DOHH2 (cell line): ENCODE measurements around the gene MTNR1B.

ENCODE experiments used
- CTCF ChIP-seq: fragments of 200-600 bp; sonication (generic); IDR thresholded peaks from one replicate; pipeline ENCODE4 v1.5.1; 2014; ENCODE audit warnings: antibody characterized with exemption, mild to moderate bottlenecking, low read depth, low read length; ENCODE audit not compliant: poor library complexity, severe bottlenecking
- EZH2phosphoT487 ChIP-seq: fragments of 200-600 bp; sonication (generic); IDR thresholded peaks from 2 replicates; pipeline ENCODE4 v1.6.1; 2017; ENCODE audit warnings: borderline replicate concordance, mild to moderate bottlenecking, antibody characterized with exemption, low read length, moderate library complexity, mixed read lengths

DNA sequence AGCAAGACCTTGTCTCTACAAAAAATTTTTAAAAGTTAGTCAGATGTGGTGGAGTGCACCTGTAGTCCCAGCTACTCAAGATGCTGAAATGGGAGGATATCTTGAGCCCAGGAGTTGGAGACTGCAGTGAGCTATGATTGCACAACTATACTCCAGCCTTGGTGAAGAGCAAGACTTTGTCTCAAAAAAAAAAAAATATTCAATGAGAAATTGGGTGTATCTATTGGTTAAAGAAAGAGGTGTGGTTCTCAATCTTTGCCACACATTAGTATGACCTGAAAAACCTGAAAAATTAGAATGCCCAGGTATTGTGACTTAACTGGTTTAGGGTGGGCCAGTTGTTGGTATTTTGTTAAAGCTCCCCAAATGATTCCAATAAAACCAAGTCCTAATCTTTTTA lies 32.4 kb downstream of the MTNR1B start:
- TF ChIP-seq CTCF = no peak
- TF ChIP-seq EZH2phosphoT487 = no peak
